Measurements from ENCODE around the gene SLC37A1. TPM values are rescaled to one million over a fixed set of nuclear protein-coding genes. Genes with fewer than 3 reads are reported as not detected.

The SLC37A1 gene
- total RNA-seq, 1 experiment from 2014 or later, result 15.0 TPM

- H3K36me3 ChIP-seq (ENCODE audit: control insufficient read depth in 1 of 2, insufficient read depth in 2 of 2, low read length in 2 of 2), result no peaks in the 10 kb centered on the region
- DNase-seq (ENCODE audit: low read depth, low spot score) (no peak), ATAC-seq (no peak)
- H3K9me2 ChIP-seq (ENCODE audit: insufficient read depth), result no peaks in the 10 kb centered on the region
- ChIA-PET CTCF (no interaction called here), RAD21 (ENCODE audit: low non-redundant PET in 1 of 2, low total read pairs in 2 of 2, uncharacterized antibody in 2 of 2, unreplicated experiment in 2 of 2) (no interaction called here), POLR2A (no interaction called here)
- H3K79me2 ChIP-seq (ENCODE audit: insufficient read depth, low read length), result no peaks in the 10 kb centered on the region
- no peak overlapping the region for H3K9ac ChIP-seq (ENCODE audit: low read length)
- no peaks in the 10 kb centered on the region for H3K4me1 ChIP-seq (ENCODE audit: control insufficient read depth in 1 of 2, insufficient read depth in 2 of 2, low read length in 2 of 2)
- no peaks in the 10 kb centered on the region for H3K9me3 ChIP-seq (ENCODE audit: control insufficient read depth in 1 of 2, insufficient read depth in 1 of 2, low read depth in 1 of 2, low read length in 2 of 2)
- H3K4me2 ChIP-seq (ENCODE audit: low read length), result no peak overlapping the region
- no peaks in the 10 kb centered on the region for H3K27me3 ChIP-seq (ENCODE audit: insufficient read depth, low read length)
- TF ChIP-seq SP1 (IDR thresholded peaks at IDR 0.05; ENCODE audit: low read depth) (no peak), CEBPB (IDR thresholded peaks at IDR 0.05; ENCODE audit: low read depth) (no peak), YY1 (IDR thresholded peaks at IDR 0.05; ENCODE audit: extremely low read depth, insufficient replicate concordance, low read depth, low read length) (no peak), ZBTB33 (IDR thresholded peaks at IDR 0.05; ENCODE audit: extremely low read depth, insufficient replicate concordance, low read length) (no peak), JUND (IDR thresholded peaks at IDR 0.05) (no peak), SIN3A (IDR thresholded peaks at IDR 0.05; ENCODE audit: low read depth) (no peak), ELF1 (IDR thresholded peaks at IDR 0.05; ENCODE audit: borderline replicate concordance, low read depth) (no peak), POLR2AphosphoS5 (IDR thresholded peaks at IDR 0.05; ENCODE audit: low read depth, low read length) (no peak), ATF3 (IDR thresholded peaks at IDR 0.05) (no peak), SRF (IDR thresholded peaks at IDR 0.05; ENCODE audit: low read depth) (no peak), ZFX (IDR thresholded peaks at IDR 0.05) (no peak), REST (IDR thresholded peaks at IDR 0.05; ENCODE audit: low read depth) (no peak), POLR2A (IDR thresholded peaks at IDR 0.05; ENCODE audit: borderline replicate concordance, extremely low read depth, insufficient read depth, insufficient read length) (no peak)
- no peaks in the 10 kb centered on the region for H4K20me1 ChIP-seq (ENCODE audit: insufficient read depth)
- no peak overlapping the region for H2AFZ ChIP-seq (ENCODE audit: low read depth, low read length, poor library complexity, severe bottlenecking)
- H3K27ac ChIP-seq (ENCODE audit: low read depth, low read length), result no peak overlapping the region
- intact Hi-C loops (cut with micrococcal nuclease), result no loop called here
- no peak overlapping the region for H3K4me3 ChIP-seq (replicated peaks in 1 of 2; ENCODE audit: low read depth in 1 of 2, low read length in 2 of 2)
- BruUV-seq (replicated peaks), result no TSS peak
Measured at GRCh38 chr21:42563686-42564085, 50.0 kb downstream of the SLC37A1 start.

Measured in HCT116 (cell line).